ACC112 (cell line): ENCODE results near the gene GFRA4.
"Not testable (repeated sequence)": the region's sequence is repeated elsewhere in the genome, so short reads cannot be mapped to it uniquely, and the experiment has no call there.

ENCODE experiments used
- H2AFZ ChIP-seq: fragments of 200-600 bp; sonication (generic); one replicate; pipeline ENCODE4 v1.6.0; 2017; ENCODE audit warnings: antibody characterized with exemption, low read length; ENCODE audit not compliant: unreplicated experiment
- H3K27ac ChIP-seq: fragments of 200-600 bp; sonication (generic); 2 replicates; pipeline ENCODE4 v1.5.1; 2014; ENCODE audit warnings: low read depth, mild to moderate bottlenecking, antibody characterized with exemption, low read length, moderate library complexity
- H3K27me3 ChIP-seq: fragments of 200-600 bp; sonication (generic); 2 replicates; pipeline ENCODE4 v1.6.1; 2014; ENCODE audit warnings: mild to moderate bottlenecking, antibody characterized with exemption, low read length, moderate library complexity, mixed read lengths; ENCODE audit not compliant: insufficient read depth
- H3K36me3 ChIP-seq: fragments of 200-600 bp; sonication (generic); 2 replicates; pipeline ENCODE4 v1.6.1; 2016; ENCODE audit warnings: mild to moderate bottlenecking, antibody characterized with exemption, low read length, moderate library complexity, mixed read lengths; ENCODE audit not compliant: insufficient read depth
- H3K4me1 ChIP-seq: fragments of 200-600 bp; sonication (generic); one replicate; pipeline ENCODE4 v1.6.1; 2016; ENCODE audit warnings: low read length, mixed read lengths; ENCODE audit not compliant: insufficient read depth, unreplicated experiment, control insufficient read depth
- H3K4me3 ChIP-seq: fragments of 200-600 bp; sonication (generic); 2 replicates; pipeline ENCODE4 v1.5.1; 2014; ENCODE audit warnings: mild to moderate bottlenecking, low read depth, low read length
- H3K79me2 ChIP-seq: fragments of 200-600 bp; sonication (generic); one replicate; pipeline ENCODE4 v1.6.0; 2016; ENCODE audit warnings: low read length; ENCODE audit not compliant: control insufficient read depth, unreplicated experiment, insufficient read depth

Gene GFRA4

DNA sequence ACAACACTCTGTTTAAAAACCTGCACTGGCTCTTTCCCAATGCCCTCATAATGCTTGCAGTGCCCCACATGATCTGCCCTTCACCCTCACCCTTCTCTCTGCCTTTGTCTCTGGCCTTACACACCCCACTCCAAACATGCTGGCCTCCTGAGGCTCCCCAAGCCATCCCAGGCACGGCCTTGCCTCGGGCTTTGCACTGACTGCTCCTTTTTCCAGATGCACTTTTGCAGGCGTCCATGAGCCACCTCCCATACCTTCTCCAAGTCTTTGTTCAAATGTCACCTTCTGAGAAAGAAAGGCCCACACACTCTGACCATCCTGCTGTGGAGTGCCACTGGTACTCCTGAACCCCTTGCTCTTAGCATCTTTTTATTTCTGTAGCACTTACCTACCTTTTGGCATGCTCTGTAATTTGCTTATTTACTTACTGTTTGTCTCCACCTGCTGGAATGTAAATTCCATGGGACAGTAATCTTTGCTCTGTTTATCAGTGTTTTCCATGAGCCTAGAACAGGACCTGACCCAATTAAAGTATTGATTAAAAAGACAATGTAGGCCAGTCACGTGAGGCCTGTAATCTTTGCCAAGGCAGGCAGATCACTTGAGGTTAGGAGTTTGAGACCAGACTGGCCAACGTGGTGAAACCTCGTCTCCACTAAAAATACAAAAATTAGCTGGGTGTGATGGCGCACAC, 30.7 kb downstream of the GFRA4 start:
- Histone ChIP-seq H2AFZ (no peak overlapping the region), H3K27ac (no peak overlapping the region), H3K27me3 (no peaks in the 10 kb centered on the region), H3K4me1 (no peaks in the 10 kb centered on the region), H3K4me3 (no peak overlapping the region), H3K36me3 (no peaks in the 10 kb centered on the region), H3K79me2 (no peaks in the 10 kb centered on the region)

- H2AFZ ChIP-seq: no peak overlapping the region
- H3K4me1 ChIP-seq: no peaks in the 10 kb centered on the region
- no peaks in the 10 kb centered on the region for H3K79me2 ChIP-seq
- no peaks in the 10 kb centered on the region for H3K27me3 ChIP-seq
- H3K4me3 ChIP-seq: no peak overlapping the region
- H3K27ac ChIP-seq: no peak overlapping the region
- H3K36me3 ChIP-seq: no peaks in the 10 kb centered on the region
Measured at GRCh38 chr20:3631534-3631933, 31.7 kb downstream of the GFRA4 start.

- H3K4me1 ChIP-seq: no peaks in the 10 kb centered on the region
- no peak overlapping the region for H2AFZ ChIP-seq
- H3K27ac ChIP-seq: no peak overlapping the region
- no peaks in the 10 kb centered on the region for H3K27me3 ChIP-seq
- no peaks in the 10 kb centered on the region for H3K36me3 ChIP-seq
- H3K4me3 ChIP-seq: no peak overlapping the region
- no peaks in the 10 kb centered on the region for H3K79me2 ChIP-seq
Measured at GRCh38 chr20:3630429-3630828, 32.8 kb downstream of the GFRA4 start.

DNA sequence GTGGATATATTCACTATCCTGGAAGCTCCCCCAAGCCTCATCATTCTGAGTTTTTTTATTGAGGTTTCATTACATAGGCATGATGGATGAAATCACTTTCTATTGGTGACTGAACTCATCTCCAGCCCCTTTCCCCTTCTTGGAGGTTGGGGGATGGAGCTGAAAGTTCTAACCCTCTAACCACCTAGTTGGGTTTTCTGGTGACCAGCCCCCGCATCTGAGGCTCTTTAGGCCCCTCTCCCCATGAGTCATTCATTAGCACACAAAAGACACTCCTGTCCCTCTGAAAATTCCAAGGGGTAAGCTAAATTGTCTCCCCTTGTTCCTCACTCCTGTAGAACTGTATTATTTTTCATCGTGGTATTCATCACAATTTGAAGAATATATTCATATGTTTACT, 33.3 kb downstream of the GFRA4 start:
- H3K4me3 ChIP-seq: no peak overlapping the region
- H3K27ac ChIP-seq: no peak overlapping the region
- H3K79me2 ChIP-seq: no peaks in the 10 kb centered on the region
- no peak overlapping the region for H2AFZ ChIP-seq
- H3K27me3 ChIP-seq: no peaks in the 10 kb centered on the region
- H3K4me1 ChIP-seq: no peaks in the 10 kb centered on the region
- no peaks in the 10 kb centered on the region for H3K36me3 ChIP-seq

DNA sequence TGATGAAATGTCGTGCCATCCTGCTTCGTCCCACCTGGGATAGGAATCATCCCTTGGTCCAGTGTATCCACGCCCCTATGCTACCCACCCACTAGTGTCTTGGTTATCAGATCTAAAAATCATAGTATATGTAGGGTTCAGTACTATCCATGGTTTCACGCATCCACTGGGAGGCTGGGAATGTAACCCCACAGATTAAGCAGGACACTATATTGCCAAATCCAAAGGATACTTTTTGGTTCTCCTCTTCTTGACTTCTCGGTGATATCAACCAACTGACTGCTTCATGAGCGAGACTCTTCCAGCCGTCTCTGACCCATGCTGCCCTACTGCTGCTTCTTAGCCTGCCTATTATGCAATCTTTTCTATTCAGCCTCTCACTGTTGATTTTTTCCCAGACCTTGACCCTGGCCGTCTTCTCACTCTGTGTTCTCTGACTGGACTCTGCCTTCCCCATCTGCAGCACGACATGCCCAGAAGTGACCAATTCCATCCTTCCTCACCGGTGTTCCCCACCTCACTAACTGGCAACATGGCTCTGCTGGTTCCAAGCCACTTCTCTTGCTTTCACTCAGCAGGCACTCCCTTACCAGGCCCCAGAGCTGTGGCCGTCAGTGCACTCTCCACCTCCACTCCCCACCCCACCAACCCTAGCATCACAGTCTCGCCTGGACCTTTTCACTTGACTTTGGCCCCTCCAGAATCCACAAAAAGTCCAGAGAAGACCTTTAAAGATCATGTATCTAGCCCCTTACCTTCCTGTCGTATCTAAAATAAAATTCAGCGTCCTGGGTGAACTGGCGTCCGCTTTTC, 34.5 kb downstream of the GFRA4 start:
- no peaks in the 10 kb centered on the region for H3K27me3 ChIP-seq
- no peak overlapping the region for H2AFZ ChIP-seq
- no peak overlapping the region for H3K27ac ChIP-seq
- H3K4me1 ChIP-seq: no peaks in the 10 kb centered on the region
- no peaks in the 10 kb centered on the region for H3K36me3 ChIP-seq
- H3K79me2 ChIP-seq: no peaks in the 10 kb centered on the region
- H3K4me3 ChIP-seq: no peak overlapping the region

DNA sequence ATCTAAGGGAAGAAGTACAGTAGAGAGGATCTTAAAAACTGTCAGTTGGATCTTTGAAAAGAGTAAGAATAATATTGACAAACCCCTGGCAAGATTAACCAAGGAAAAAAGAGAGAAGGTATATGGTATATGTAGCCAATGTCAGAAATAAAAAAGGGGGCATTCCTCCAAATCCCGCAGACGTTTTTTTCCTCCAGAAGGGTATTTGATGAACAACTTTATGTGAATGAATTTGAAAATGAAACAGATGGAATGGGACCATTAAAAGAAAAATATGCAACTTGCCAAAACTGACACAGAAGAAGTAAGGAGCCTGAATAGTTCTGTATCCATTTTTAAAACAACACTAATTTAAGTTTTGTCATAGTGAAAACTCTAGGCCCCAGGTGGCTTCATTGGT, 35.7 kb downstream of the GFRA4 start:
- Histone ChIP-seq H2AFZ (no peak overlapping the region), H3K4me1 (no peaks in the 10 kb centered on the region), H3K27me3 (no peaks in the 10 kb centered on the region), H3K4me3 (no peak overlapping the region), H3K27ac (no peak overlapping the region), H3K36me3 (no peaks in the 10 kb centered on the region), H3K79me2 (no peaks in the 10 kb centered on the region)

DNA sequence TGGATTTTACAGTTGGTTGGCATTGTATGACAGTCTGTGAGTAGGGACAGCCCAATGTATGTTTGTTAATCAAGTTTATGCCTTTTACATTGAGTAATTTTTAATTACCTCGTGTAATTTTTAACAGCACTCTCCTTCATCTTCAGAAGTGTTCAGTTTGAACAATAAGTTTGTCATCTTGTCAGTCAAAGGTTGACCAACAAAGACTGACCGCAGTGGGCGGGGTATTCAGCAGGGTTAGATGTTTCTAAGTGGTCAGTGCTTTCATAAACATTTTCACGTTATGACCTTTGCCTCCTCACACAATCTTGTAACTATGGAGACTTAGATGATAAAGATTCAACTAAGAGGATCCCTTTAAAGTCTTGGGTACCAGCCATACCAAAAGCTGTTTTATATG, 40.8 kb downstream of the GFRA4 start:
- no peak overlapping the region for H2AFZ ChIP-seq
- no peak overlapping the region for H3K4me3 ChIP-seq
- H3K79me2 ChIP-seq: no peaks in the 10 kb centered on the region
- no peak overlapping the region for H3K27ac ChIP-seq
- H3K4me1 ChIP-seq: no peaks in the 10 kb centered on the region
- no peaks in the 10 kb centered on the region for H3K36me3 ChIP-seq
- no peaks in the 10 kb centered on the region for H3K27me3 ChIP-seq

GRCh38 chr20:3621111-3621510, 42.1 kb downstream of the GFRA4 start:
- H3K4me3 ChIP-seq: no peak overlapping the region
- H3K27me3 ChIP-seq: no peaks in the 10 kb centered on the region
- no peak overlapping the region for H2AFZ ChIP-seq
- H3K36me3 ChIP-seq: no peaks in the 10 kb centered on the region
- H3K4me1 ChIP-seq: peaks cover 8% of the 10 kb centered on the region
- no peaks in the 10 kb centered on the region for H3K79me2 ChIP-seq
- H3K27ac ChIP-seq: no peak overlapping the region

DNA sequence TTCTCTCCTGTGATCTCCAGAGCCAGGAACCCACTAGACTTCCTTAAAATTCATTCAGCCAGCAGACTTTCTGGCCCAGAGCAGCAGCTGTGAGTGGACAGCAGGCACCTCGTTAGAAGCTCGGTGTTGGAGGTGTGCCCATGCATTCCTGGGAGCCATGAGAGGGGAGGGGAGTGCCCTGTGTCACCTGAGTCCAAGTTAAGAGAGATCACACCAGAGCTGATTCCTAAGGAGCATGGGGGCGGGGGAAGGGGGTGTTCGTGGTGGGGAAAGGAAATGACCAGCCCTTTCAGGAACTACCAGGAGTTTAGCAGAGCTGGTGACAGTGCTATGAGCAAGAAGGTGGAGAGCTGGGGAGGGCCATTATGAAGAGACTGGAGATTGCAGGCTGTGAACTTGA, 46.9 kb downstream of the GFRA4 start:
- no peaks in the 10 kb centered on the region for H3K36me3 ChIP-seq
- H3K27me3 ChIP-seq: no peaks in the 10 kb centered on the region
- peaks cover 13% of the 10 kb centered on the region for H3K4me1 ChIP-seq
- H3K4me3 ChIP-seq: no peak overlapping the region
- no peak overlapping the region for H2AFZ ChIP-seq
- H3K27ac ChIP-seq: no peak overlapping the region
- no peaks in the 10 kb centered on the region for H3K79me2 ChIP-seq

- H3K27me3 ChIP-seq, H3K36me3 ChIP-seq, H2AFZ ChIP-seq, H3K27ac ChIP-seq, H3K79me2 ChIP-seq, H3K4me3 ChIP-seq: not testable (repeated sequence)
- H3K4me1 ChIP-seq: peaks cover 13% of the 10 kb centered on the region
Measured at GRCh38 chr20:3615171-3615840, 47.9 kb downstream of the GFRA4 start.
